SK-MEL-5 (cell line): Measurements from ENCODE around the gene ASNS. TPM values are rescaled to one million over a fixed set of nuclear protein-coding genes. Genes with fewer than 3 reads are reported as not detected.
"Not testable (repeated sequence)": the region's sequence is repeated elsewhere in the genome, so short reads cannot be mapped to it uniquely, and the experiment has no call there.

Experiments
- DNase-seq: peaks from one replicate; pipeline ENCODE4 v3.0.0-alpha.2; 2016; ENCODE audit warnings: low read depth, low spot score
- in situ Hi-C: cut with HindIII; loops from 2 replicates; pipeline ENCODE4 v1.10.0; 2016; ENCODE audit warnings: low sequenced_read_pairs, high pct_unique_total_duplicates, low pct_unique_long_range_greater_than_20kb
- polyA plus RNA-seq, 2 experiments: library from polyadenylated mRNA; depleted of rRNA; stranded (reverse); fragments of >200 nt; gene quantifications; 2 replicates each; pipeline ENCODE4 v1.2.3, GENCODE V29; 2015
- total RNA-seq: library from RNA; depleted of rRNA; stranded (reverse); fragments of >200 nt; shearing (Covaris generic); gene quantifications from 2 replicates; pipeline ENCODE4 v1.2.3, GENCODE V29; 2014; rRNA removed

The ASNS gene
- 143 and 151 TPM in 2 replicates for total RNA-seq
- 424 and 504 TPM in 2 replicates for polyA plus RNA-seq (2015; cell fraction: cytosol; rRNA removed)
- 1,409 and 1,510 TPM in 2 replicates for polyA plus RNA-seq (2015; cell fraction: nucleus; rRNA removed)

DNA sequence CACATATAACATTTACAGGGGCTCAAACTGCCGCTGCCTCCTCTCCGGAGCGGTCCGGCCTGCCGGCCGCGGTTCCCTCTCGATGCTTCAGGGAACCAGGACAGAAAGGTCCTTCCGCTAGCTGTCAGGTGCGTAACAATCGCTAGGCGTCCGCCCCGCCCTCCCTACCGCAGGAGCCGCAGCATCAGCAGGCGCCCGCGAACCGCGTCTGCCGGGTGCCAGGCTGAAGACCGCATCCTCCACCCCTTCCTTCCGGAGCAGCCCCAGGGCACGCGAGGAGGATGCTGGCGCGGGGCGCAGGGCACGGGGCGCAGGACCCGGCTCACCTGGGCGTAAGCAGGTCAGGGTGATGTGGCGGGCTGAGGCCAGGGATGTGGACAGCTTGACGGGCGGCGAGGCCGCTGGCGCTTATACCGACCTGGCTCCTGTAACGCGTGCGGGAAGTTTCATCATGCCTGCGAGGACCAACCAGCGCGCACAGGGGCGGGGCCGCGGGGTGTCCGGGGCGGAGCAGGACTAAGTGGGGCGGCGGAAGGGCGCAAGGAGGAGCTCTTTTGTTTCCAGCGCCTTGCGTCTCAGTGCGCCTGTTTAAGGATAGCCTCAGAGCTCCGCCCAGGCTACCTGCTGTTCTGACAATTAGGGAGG, at the start of gene ASNS:
Gene ASNS (minus strand): TSS at position 384 of the 645 bp plus-strand sequence. CDS start 3,252 bp downstream, outside the sequence.
- in situ Hi-C loops: no loop called here
- DNase-seq: peak; percentile 96

GRCh38 chr7:97921254-97921653, 49.0 kb upstream of the ASNS start:
- DNase-seq, in situ Hi-C loops: not testable (repeated sequence)

GRCh38 chr7:97915267-97915666, 43.1 kb upstream of the ASNS start:
- DNase-seq, in situ Hi-C loops: not testable (repeated sequence)

- DNase-seq, in situ Hi-C loops: not testable (repeated sequence)
These were observed 40.1 kb upstream of the ASNS start for GRCh38 chr7:97912294-97912693.

DNA sequence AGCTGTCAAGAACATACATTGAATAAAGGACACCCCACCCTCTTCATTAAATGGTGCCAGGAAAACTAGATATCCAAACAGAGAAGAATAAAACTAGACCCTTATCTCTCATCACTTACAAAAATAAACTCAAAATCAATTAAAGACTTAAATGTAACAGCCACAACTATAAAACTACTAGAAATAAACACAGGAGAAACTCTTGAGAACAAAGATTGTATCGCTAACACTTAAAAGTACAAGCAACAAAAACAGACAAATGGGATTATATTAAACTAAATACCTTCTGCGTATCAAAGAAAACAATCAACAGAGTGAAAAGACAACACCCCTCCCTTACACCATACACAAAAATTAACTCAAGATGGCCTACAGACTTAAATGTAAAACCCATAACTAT, 24.7 kb upstream of the ASNS start:
- in situ Hi-C loops, DNase-seq: not testable (repeated sequence)

DNA sequence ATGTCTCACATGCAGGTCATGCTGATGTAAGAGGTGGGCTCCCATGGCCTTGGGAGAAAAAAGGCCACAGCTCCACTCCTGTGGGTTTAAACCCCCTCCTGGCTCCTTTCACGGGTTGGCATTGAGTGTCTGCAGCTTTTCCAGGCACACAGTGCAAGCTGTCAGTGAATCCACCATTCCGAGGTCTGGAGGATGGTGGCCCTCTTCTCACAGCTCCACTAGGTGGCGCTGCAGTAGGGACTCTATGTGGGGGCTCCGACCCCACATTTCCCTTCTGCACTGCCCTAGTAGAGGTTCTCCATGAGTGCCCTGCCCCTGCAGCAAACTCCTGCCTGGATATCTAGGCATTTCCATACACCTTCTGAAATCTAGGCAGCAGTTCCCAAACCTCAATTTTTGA, 19.5 kb upstream of the ASNS start:
- DNase-seq, in situ Hi-C loops: not testable (repeated sequence)

GRCh38 chr7:97879527-97879926, 7.3 kb upstream of the ASNS start:
- not testable (repeated sequence) for DNase-seq

DNA sequence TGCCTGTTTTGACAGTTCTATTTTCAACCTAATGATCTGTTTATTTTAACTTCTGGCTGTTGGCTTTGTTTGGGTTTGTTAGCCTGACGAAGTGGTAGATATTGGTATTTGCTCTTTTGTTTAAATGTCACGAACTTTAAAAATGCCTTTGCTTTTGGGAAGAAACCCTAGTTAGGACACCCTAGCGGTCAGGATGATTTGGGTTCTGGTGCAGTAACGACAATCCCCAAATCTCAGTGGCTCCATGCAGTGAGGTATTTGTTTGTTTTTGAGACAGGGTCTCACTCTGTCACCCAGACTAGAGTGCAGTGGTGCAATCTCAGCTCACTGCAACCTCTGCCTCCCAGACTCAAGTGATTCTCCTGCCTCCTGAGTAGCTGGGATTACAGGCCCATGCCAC, 2.7 kb upstream of the ASNS start:
- in situ Hi-C loops, DNase-seq: not testable (repeated sequence)

More at GRCh38 chr7:97879527-97879926, 7.3 kb upstream of the ASNS start:
- in situ Hi-C loops: not testable (repeated sequence)

- in situ Hi-C loops: no loop called here
- no peak for DNase-seq
These were observed 1.4 kb upstream of the ASNS start for GRCh38 chr7:97873606-97874005.

- no peak for DNase-seq
- in situ Hi-C loops: no loop called here
These were observed 566 bp downstream of the ASNS start for GRCh38 chr7:97871659-97872024.

DNA sequence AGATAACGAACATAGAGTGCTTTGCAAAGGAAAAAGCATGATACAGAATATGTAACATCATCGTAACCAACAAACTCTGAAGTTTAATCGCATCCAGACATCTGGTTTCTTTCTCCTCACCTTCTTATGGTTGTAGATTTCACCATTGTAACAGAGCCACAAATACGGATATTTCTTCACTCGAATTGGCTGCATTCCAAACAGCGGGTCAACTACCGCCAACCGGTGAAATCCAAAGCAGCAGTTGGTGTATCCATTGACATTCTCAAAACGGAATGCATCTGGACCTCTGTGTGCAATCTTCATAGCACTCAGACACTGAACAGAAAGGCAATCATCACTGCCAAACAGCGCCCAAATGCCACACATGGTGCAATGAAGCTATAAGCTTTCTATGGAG, 3.4 kb downstream of the ASNS start:
- DNase-seq: no peak
- in situ Hi-C loops: no loop called here

DNA sequence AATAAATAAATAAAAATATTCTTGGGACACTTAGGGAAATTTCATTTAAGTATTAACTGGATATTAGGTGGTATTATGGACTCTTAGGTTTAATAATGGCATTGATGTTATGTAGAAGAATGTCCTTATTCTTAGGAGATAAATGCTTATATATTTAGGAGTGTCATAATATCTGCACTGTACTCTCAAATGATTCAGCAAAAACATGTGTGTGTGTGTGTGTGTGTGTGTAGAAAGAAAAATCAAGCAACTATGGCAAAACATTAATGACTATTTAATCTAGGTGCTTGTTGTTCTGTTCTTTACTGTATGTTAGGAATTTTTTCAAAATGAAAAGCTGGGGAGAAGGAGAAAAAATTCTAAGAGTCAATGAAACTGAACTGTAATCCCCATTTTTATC, 3.9 kb downstream of the ASNS start:
- in situ Hi-C loops: no loop called here

GRCh38 chr7:97865104-97865503, 7.1 kb downstream of the ASNS start:
- in situ Hi-C loops: no loop called here
- DNase-seq: no peak

More for the DNA sequence above, 3.9 kb downstream of the ASNS start:
- no peak for DNase-seq

- in situ Hi-C loops: no loop called here
- DNase-seq: no peak
These were observed 12.5 kb downstream of the ASNS start for GRCh38 chr7:97859606-97860204.

GRCh38 chr7:97858221-97858620, 14.0 kb downstream of the ASNS start:
- in situ Hi-C loops: no loop called here

GRCh38 chr7:97857544-97857943, 14.7 kb downstream of the ASNS start:
- in situ Hi-C loops: no loop called here
- DNase-seq: no peak

More at GRCh38 chr7:97858221-97858620, 14.0 kb downstream of the ASNS start:
- DNase-seq: no peak

DNA sequence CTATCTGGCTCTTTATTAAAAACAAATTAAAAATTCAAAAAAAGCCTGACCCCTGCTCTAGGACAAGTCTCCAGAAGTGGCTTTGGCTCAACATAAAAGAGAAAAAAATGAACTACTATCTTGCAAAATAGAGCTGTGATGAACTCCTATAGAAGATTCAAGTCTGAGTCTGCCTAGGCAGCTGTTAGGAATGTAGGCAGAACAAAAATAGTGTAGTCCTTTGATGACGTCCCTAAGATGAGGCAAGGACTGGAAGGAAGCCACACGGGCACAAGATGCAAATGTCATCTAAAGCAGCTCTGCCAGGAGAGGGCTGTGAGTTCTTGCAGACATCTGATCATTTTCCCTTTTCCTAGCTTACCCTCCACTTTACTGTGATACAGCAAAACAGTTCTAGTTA, 20.5 kb downstream of the ASNS start:
- DNase-seq: peak; percentile 43
- in situ Hi-C loops: no loop called here

DNA sequence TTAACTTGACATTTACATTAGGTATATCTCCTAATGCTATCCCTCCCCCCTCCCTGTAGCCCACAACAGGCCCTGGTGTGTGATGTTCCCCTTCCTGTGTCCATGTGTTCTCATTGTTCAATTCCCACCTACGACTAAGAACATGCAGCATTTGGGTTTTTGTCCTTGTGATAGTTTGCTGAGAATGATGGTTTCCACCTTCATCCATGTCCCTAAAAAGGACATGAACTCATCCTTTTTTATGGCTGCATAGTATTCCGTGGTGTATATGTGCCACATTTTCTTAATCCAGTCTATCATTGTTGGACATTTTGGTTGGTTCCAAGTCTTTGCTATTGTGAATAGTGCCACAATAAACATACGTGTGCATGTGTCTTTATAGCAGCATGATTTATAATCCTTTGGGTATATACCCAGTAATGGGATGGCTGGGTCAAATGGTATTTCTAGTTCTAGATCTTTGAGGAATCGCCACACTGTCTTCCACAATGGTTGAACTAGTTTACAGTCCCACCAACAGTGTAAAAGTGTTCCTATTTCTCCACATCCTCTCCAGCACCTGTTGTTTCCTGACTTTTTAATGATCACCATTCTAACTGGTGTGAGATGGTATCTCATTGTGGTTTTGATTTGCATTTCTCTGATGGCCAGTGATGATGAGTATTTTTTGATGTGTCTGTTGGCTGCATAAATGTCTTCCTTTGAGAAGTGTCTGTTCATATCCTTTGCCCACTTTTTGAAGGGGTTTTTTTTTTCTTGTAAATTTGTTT, 21.8 kb downstream of the ASNS start:
- in situ Hi-C loops, DNase-seq: not testable (repeated sequence)
